ENCODE data around the gene N4BP3.

The N4BP3 gene

DNA sequence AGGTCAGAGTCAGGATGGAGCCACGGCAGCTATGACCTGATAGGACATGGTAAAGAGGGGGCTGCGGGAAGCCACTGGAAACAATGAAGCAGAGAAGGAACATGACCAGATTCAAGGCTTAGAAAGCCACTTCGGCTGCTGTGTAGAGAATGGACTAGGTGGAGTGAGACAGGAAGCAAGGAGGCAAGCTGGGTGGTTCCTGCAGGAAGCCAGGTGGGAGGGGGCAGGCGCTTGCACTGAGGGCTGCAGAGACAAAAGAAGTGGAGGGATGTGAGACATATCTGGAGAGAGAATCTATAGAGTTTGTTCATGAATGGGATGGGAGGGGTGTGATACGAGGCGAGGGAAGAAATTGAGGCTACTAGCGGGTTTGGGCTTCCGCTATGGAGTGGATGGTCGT lies 19.0 kb upstream of the N4BP3 start:
- DNase-seq (ENCODE audit: low read depth in 2 of 2), result no peak
- H3K4me3 ChIP-seq (replicated peaks in 1 of 2; ENCODE audit: low read depth in 2 of 2, low read length in 2 of 2), result no peak overlapping the region
- TF ChIP-seq, protein P1, sequence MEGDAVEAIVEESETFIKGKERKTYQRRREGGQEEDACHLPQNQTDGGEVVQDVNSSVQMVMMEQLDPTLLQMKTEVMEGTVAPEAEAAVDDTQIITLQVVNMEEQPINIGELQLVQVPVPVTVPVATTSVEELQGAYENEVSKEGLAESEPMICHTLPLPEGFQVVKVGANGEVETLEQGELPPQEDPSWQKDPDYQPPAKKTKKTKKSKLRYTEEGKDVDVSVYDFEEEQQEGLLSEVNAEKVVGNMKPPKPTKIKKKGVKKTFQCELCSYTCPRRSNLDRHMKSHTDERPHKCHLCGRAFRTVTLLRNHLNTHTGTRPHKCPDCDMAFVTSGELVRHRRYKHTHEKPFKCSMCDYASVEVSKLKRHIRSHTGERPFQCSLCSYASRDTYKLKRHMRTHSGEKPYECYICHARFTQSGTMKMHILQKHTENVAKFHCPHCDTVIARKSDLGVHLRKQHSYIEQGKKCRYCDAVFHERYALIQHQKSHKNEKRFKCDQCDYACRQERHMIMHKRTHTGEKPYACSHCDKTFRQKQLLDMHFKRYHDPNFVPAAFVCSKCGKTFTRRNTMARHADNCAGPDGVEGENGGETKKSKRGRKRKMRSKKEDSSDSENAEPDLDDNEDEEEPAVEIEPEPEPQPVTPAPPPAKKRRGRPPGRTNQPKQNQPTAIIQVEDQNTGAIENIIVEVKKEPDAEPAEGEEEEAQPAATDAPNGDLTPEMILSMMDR (IDR thresholded peaks at IDR 0.05; ENCODE audit: low read depth, low read length), result no peak

DNA sequence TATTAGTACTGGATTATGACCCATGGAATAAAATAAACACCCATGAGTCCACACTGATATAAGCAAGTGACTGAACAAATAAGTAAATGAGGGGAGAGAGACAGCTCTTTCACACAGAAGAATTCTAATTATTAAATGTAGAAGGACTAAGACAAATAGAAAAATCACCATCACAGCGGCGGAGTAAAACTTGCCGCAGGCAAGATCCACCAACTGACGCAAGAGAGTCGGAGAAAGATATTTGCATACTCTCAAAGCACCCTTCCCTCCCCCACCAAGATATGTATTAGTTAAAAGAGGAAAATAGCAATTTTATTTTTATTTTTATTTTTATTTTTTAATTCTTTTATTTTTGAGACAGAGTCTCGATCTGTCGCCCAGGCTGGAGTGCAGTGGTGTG lies 14.6 kb upstream of the N4BP3 start:
- H3K4me3 ChIP-seq (replicated peaks in 1 of 2; ENCODE audit: low read depth in 2 of 2, low read length in 2 of 2), result no peak overlapping the region
- no peak for DNase-seq (ENCODE audit: low read depth in 2 of 2)
- TF ChIP-seq, protein P1 (IDR thresholded peaks at IDR 0.05; ENCODE audit: low read depth, low read length), result no peak

DNA sequence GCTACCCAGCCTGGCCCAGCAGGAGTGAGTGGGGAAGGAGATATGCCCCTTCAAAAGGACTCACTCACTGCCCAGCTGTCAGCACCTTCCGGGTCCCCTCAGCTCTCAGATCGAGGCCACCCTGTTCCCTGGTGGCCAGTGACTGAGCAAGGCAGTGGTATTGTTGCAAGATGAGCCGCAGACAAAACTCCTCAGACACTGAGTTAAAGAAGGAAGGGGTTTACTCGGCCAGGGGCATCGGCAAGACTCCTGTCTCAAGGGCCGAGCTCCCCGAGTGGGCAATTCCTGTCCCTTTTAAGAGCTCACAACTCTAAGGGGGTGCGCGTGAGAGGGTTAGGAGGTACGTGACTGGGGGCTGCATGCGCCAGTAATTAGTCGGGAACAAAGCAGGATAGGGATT lies 9.7 kb upstream of the N4BP3 start:
- DNase-seq (ENCODE audit: low read depth in 2 of 2), result no peak
- TF ChIP-seq, protein P1 (IDR thresholded peaks at IDR 0.05; ENCODE audit: low read depth, low read length), result no peak
- no peak overlapping the region for H3K4me3 ChIP-seq (replicated peaks in 1 of 2; ENCODE audit: low read depth in 2 of 2, low read length in 2 of 2)

DNA sequence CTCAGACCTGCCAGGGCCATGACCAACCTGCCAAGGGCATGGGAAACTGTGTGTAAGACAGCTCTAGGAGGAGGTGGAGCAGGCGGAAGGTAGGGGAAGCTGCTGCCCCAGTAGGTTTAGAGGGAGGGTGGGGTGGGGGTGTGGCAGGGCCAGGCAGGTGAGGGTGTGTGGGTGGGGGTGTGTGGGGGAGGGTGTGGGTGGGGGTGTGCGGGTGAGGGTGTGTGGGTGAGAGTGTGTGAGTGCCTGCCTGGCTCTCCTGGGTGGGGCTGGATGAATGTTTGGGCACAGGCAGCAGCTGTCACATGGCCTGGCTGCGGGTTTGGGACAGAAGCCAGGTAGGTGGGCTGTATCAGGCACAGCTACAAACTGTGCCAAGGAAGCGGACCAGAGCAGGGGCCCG lies 8.8 kb upstream of the N4BP3 start:
- TF ChIP-seq, protein P1 (IDR thresholded peaks at IDR 0.05; ENCODE audit: low read depth, low read length), result no peak
- DNase-seq (ENCODE audit: low read depth in 2 of 2), result no peak
- no peak overlapping the region for H3K4me3 ChIP-seq (replicated peaks in 1 of 2; ENCODE audit: low read depth in 2 of 2, low read length in 2 of 2)

DNA sequence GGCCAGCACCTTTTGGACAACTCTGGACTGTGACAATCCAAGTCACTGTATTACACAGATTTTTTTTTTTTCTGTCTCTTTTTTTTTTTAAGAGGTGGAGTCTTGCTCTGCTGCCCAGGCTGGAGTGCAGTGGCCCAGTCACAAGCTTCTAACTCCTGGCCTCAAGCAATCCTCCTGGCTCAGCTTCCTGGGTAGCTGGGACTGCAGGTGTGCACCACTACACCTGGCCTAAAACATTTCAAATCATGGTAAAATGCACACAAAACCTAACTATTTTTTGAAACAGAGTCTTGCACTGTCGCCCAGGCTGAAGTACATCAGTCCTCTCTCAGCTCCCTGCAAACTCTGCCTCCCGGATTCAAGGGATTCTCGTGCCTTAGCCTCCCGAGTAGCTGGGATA lies 7.2 kb upstream of the N4BP3 start:
- TF ChIP-seq, protein P1 (IDR thresholded peaks at IDR 0.05; ENCODE audit: low read depth, low read length), result no peak
- no peak overlapping the region for H3K4me3 ChIP-seq (replicated peaks in 1 of 2; ENCODE audit: low read depth in 2 of 2, low read length in 2 of 2)
- DNase-seq (ENCODE audit: low read depth in 2 of 2), result no peak

DNA sequence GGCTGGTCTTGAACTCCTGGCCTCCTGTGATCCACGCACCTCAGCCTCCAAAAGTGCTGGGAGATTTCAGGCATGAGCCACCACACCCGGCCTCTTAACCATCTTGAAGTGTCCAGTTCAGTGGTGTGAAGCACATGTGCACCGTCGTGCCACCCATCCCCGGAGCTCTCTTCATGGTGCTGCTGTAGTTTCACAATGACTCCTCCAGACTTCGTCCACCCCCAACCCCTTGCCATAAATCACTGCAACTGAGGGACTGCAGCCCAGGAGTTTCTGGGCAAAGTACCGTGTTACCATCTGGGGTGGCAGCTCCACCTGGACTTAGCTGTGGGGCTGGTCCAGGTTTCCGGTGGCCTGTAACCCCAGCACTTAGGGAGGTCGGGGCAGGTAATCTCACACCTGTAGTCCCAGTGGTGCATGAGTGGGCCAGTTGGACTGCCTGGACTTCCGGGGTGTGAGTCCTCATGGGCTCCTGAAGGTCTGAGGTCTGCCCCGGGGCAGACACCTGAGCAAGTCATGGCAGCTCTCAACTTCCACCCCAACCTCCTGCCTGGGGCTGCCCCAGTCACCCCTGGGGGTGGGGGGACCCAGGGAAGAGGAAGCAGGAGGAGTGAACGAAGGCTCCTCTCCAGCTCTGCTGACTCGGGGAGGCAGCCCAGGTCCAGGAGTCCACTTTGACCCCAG lies 6.6 kb upstream of the N4BP3 start:
- DNase-seq (ENCODE audit: low read depth in 2 of 2), result no peak
- TF ChIP-seq, protein P1 (IDR thresholded peaks at IDR 0.05; ENCODE audit: low read depth, low read length), result no peak
- no peak overlapping the region for H3K4me3 ChIP-seq (replicated peaks in 1 of 2; ENCODE audit: low read depth in 2 of 2, low read length in 2 of 2)

DNA sequence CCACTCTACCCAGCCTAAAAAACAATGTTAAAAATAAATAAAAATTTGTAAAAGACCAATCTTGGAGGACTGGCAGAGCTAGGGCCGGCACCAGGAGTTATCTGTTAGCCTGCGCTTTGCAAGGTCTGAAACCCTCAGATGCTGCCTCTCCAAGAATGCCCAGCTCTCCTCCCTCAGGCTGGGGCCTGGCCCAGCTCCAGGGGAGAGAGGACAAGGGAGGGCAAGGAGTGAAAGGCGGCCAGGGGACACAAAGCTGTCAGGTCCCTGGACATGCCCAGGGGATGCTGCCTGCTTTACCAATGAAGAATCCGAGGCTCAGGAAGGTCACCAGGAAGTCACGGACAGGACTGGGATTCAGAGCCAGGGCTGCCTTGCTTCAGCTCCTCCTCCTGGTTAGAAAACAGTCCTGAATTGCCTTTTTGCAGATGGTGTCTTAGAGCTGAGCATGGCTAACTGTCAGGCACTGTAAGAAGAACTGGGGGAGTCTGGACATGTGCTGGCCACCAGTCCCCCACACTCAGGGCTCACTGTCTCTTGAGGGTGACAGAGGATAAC lies 5.5 kb upstream of the N4BP3 start:
- H3K4me3 ChIP-seq (replicated peaks in 1 of 2; ENCODE audit: low read depth in 2 of 2, low read length in 2 of 2), result no peak overlapping the region
- TF ChIP-seq, protein P1 (IDR thresholded peaks at IDR 0.05; ENCODE audit: low read depth, low read length), result no peak
- no peak for DNase-seq (ENCODE audit: low read depth in 2 of 2)

Data from cardiac fibroblast (primary cell).